Right atrium auricular region (tissue), 2 donors: ENCODE results near the gene SMOC2. TPM values are rescaled to one million over a fixed set of nuclear protein-coding genes. Genes with fewer than 3 reads are reported as not detected.
A peak's percentile ranks its signal among the peaks of the same experiment; 100 is the strongest.

Experiments
- DNase-seq: peaks from one replicate; pipeline ENCODE4 v3.0.0-alpha.2; 2019; ENCODE audit warnings: low spot score
- H3K27ac ChIP-seq, 2 donors: fragments of 200-600 bp; sonication (generic); 1 replicate in 1 of 2; 2 replicates in 1 of 2; pipeline ENCODE4 v1.5.1; 2016 to 2019
- H3K27me3 ChIP-seq, 2 donors: fragments of 200-600 bp; sonication (generic); one replicate each; pipeline versions ENCODE4 v1.5.1 to v1.6.0; 2017 to 2019
- H3K36me3 ChIP-seq: fragments of 200-600 bp; sonication (generic); one replicate; pipeline ENCODE4 v1.5.1; 2016
- H3K4me1 ChIP-seq, 2 donors: fragments of 200-600 bp; sonication (generic); one replicate each; pipeline versions ENCODE4 v1.5.1 to v1.6.0; 2017 to 2019
- H3K4me3 ChIP-seq, 2 donors: fragments of 200-600 bp; sonication (generic); 1 replicate in 1 of 2; 2 replicates in 1 of 2; pipeline ENCODE4 v1.5.1; 2017 to 2019; ENCODE audit warnings: mild to moderate bottlenecking in 1 of 2, moderate library complexity in 1 of 2
- H3K9me3 ChIP-seq, 2 donors: fragments of 200-600 bp; sonication (generic); one replicate each; pipeline ENCODE4 v1.5.1; 2019
- CTCF ChIP-seq, 2 donors: fragments of 200-600 bp; sonication (generic); IDR thresholded peaks; one replicate each; pipeline ENCODE4 v1.5.1; 2019; ENCODE audit warnings: antibody characterized with exemption in 2 of 2
- total RNA-seq, 2 donors: library from RNA; depleted of rRNA; stranded (reverse); fragments of >200 nt; gene quantifications; one replicate each; pipeline ENCODE4 v1.1.0, GENCODE V29; 2016

Gene SMOC2
- total RNA-seq, 2 donors from 2014 or later = 10.8 to 31.7 TPM

- Histone ChIP-seq H3K27me3 (no peaks in the 10 kb centered on the region), H3K4me1 (peaks cover 0 to 8% of the 10 kb centered on the region in 2 donors), H3K9me3 (no peaks in the 10 kb centered on the region), H3K27ac (no peak overlapping the region), H3K4me3 (no peak overlapping the region), H3K36me3 (no peaks in the 10 kb centered on the region)
- no peak for TF ChIP-seq CTCF (IDR thresholded peaks at IDR 0.05)
- DNase-seq = no peak
These were observed 193.8 kb downstream of the SMOC2 start for GRCh38 chr6:168634541-168635328.

GRCh38 chr6:168636147-168637004 is 195.4 kb downstream of the SMOC2 start:
- H3K27ac ChIP-seq = no peak overlapping the region
- H3K4me3 ChIP-seq = no peak overlapping the region
- no peak for TF ChIP-seq CTCF (IDR thresholded peaks at IDR 0.05)
- no peaks in the 10 kb centered on the region for H3K27me3 ChIP-seq
- H3K9me3 ChIP-seq = no peaks in the 10 kb centered on the region
- H3K36me3 ChIP-seq = no peaks in the 10 kb centered on the region
- DNase-seq = no peak
- peaks cover 0 to 15% of the 10 kb centered on the region in 2 donors for H3K4me1 ChIP-seq

DNA sequence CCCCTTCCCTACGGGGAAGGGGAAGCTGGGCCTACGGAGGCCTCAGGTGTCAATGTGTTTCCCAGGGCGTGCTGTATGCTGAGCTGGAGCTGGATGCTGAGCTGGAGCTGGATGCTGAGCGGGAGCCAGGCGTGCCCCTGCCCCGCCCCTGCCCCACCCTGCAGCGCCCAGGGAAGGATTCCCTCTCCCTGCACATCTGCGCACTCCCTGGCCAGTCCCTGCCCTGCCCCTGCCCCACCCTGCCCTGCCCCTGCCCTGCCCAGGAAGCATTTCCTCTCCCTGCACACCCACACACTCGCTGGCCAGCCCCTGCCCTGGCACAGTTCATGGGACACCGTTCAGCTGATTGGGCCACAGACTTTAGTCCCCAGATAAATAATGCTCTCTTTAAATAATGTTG is 196.8 kb downstream of the SMOC2 start:
- no peaks in the 10 kb centered on the region for H3K36me3 ChIP-seq

DNA sequence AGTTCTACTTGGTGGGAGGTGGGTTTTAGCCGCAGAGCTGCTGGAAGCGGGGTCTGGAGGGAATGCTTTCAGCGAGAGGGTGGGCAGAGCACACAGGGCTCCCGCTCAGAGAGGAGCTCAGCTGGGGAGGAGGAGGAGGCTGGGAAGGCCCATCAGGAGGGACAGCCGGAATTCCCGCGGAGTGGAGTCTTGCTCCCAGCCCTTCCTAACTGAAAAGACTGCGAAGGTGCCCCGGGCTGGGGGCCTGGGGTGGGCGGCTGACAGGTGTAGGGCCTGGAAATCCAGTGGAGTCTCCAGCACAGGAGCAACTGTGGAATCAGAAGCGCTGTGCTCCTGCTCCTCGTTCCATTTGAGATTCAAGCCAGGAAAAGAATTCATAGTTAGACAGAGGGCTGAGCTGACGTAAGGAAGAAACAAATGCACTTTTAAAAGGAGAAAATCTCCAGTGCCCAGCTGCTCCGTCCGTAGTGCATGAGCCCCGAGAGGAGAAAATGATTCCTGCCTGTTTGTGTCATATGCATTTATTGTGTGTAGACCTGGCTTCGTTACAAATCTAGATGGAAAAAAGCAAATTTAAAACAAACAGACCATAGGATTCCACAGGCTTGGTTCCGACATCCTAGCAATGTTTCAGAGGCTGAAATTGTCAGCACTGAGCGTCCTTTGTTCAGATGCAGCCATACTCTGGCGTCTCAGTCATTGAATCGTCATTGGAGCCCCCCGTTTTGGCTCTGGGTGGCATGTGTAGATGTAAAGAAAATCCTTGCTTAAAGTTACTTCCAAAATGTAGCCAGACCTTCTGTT is 197.7 kb downstream of the SMOC2 start:
- Histone ChIP-seq H3K9me3 (no peaks in the 10 kb centered on the region), H3K27ac (peak overlapping the region in 1 of 2 donors; percentile 3), H3K4me3 (peak overlapping the region in 1 of 2 donors; percentile 24), H3K4me1 (peaks cover 0 to 17% of the 10 kb centered on the region in 2 donors), H3K36me3 (no peaks in the 10 kb centered on the region), H3K27me3 (no peaks in the 10 kb centered on the region)
- TF ChIP-seq CTCF (IDR thresholded peaks at IDR 0.05) = no peak
- DNase-seq = no peak

More for the DNA sequence above, 196.8 kb downstream of the SMOC2 start:
- Histone ChIP-seq H3K4me1 (peaks cover 0 to 17% of the 10 kb centered on the region in 2 donors), H3K4me3 (no peak overlapping the region), H3K27me3 (no peaks in the 10 kb centered on the region), H3K9me3 (no peaks in the 10 kb centered on the region), H3K27ac (no peak overlapping the region)
- no peak for DNase-seq
- no peak for TF ChIP-seq CTCF (IDR thresholded peaks at IDR 0.05)

- no peak for TF ChIP-seq CTCF (IDR thresholded peaks at IDR 0.05)
- no peaks in the 10 kb centered on the region for H3K9me3 ChIP-seq
- H3K36me3 ChIP-seq = no peaks in the 10 kb centered on the region
- H3K4me3 ChIP-seq = no peak overlapping the region
- peaks cover 0 to 17% of the 10 kb centered on the region in 2 donors for H3K4me1 ChIP-seq
- no peaks in the 10 kb centered on the region for H3K27me3 ChIP-seq
- H3K27ac ChIP-seq = no peak overlapping the region
- no peak for DNase-seq
These were observed 199.2 kb downstream of the SMOC2 start for GRCh38 chr6:168640181-168640580.
